Mammary epithelial cell (primary cell): ENCODE data around the gene ZNF23.

Source experiments
- EZH2 ChIP-seq: IDR thresholded peaks from 2 replicates; pipeline ENCODE4 v1.6.1; 2012; ENCODE audit warnings: low read length, inconsistent platforms, borderline replicate concordance
- TF ChIP-seq, protein P1 (sequence below), 2 donors: IDR thresholded peaks in 1 of 2; conservative IDR thresholded peaks in 1 of 2; 2 replicates each; pipeline ENCODE4 v1.5.1; 2011 to 2012; ENCODE audit warnings: inconsistent platforms in 2 of 2, low read length in 2 of 2, mild to moderate bottlenecking in 2 of 2, control low read depth in 1 of 2, low read depth in 1 of 2; ENCODE audit not compliant: insufficient read depth in 1 of 2; ENCODE audit errors: extremely low read depth in 1 of 2

DNA sequence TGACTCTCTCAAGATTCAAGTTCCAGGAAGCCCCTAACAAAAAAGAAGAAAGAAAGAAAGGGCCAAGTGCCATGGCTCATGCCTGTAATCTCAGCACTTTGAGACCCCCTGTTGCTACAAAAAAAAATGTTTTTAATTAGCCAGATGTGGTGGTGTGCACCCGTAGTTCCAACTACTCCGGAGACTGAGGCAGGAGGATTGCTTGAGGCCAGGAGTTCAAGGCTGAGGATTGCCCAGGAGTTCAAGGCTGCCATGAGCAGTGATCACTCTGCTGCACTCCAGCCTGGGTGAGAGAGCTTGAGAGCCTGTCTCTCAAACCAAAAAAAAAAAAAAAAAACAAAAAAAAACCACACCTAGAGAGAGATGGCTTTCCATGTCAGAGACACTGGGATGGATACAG, 39.0 kb downstream of the ZNF23 start:
- TF ChIP-seq, protein P1, sequence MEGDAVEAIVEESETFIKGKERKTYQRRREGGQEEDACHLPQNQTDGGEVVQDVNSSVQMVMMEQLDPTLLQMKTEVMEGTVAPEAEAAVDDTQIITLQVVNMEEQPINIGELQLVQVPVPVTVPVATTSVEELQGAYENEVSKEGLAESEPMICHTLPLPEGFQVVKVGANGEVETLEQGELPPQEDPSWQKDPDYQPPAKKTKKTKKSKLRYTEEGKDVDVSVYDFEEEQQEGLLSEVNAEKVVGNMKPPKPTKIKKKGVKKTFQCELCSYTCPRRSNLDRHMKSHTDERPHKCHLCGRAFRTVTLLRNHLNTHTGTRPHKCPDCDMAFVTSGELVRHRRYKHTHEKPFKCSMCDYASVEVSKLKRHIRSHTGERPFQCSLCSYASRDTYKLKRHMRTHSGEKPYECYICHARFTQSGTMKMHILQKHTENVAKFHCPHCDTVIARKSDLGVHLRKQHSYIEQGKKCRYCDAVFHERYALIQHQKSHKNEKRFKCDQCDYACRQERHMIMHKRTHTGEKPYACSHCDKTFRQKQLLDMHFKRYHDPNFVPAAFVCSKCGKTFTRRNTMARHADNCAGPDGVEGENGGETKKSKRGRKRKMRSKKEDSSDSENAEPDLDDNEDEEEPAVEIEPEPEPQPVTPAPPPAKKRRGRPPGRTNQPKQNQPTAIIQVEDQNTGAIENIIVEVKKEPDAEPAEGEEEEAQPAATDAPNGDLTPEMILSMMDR (conservative IDR thresholded peaks at IDR 0.05 in 1 of 2, IDR thresholded peaks at IDR 0.05 in 1 of 2; ENCODE audit: extremely low read depth in 1 of 2, insufficient read depth in 1 of 2, low read depth in 1 of 2, low read length in 2 of 2), result no peak
- TF ChIP-seq EZH2, result no peak
